22Rv1 (cell line): ENCODE results near the gene SH3TC1.

Experiments used
- H3K27ac ChIP-seq: fragments of 450-650 bp; 2 replicates; pipeline ENCODE4 v1.5.1; 2017
- ZFX ChIP-seq: fragments of 450-650 bp; IDR thresholded peaks from 2 replicates; pipeline ENCODE4 v1.6.1; 2017; ENCODE audit warnings: antibody characterized with exemption, borderline replicate concordance
- TF ChIP-seq, protein P1 (sequence below): fragments of 450-650 bp; IDR thresholded peaks from 2 replicates; pipeline ENCODE4 v1.5.1; 2017; ENCODE audit warnings: mild to moderate bottlenecking

The SH3TC1 gene

DNA sequence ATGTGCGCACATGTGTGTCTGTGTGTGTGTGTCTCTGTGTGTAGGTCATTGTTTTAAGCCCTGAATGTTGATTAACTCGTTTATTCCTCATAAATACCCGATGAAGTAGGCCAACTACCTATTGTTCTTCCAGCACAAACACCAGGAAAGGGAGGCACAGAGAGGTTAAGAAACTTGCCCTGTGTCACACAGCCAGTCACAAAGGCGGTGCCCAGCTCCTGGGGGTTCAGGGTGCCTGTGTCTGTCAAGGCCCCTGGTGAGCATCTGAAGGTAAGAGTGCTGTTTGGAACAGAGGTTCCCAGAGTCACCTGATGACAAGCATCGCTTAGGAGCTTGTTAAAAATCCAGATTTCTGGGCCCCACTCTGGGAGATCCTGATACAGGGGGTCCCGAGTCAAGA, 18.0 kb upstream of the SH3TC1 start:
- no peak overlapping the region for H3K27ac ChIP-seq
- no peak for TF ChIP-seq ZFX
- TF ChIP-seq, protein P1, sequence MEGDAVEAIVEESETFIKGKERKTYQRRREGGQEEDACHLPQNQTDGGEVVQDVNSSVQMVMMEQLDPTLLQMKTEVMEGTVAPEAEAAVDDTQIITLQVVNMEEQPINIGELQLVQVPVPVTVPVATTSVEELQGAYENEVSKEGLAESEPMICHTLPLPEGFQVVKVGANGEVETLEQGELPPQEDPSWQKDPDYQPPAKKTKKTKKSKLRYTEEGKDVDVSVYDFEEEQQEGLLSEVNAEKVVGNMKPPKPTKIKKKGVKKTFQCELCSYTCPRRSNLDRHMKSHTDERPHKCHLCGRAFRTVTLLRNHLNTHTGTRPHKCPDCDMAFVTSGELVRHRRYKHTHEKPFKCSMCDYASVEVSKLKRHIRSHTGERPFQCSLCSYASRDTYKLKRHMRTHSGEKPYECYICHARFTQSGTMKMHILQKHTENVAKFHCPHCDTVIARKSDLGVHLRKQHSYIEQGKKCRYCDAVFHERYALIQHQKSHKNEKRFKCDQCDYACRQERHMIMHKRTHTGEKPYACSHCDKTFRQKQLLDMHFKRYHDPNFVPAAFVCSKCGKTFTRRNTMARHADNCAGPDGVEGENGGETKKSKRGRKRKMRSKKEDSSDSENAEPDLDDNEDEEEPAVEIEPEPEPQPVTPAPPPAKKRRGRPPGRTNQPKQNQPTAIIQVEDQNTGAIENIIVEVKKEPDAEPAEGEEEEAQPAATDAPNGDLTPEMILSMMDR = no peak

- no peak overlapping the region for H3K27ac ChIP-seq
- no peak for TF ChIP-seq ZFX
- TF ChIP-seq, protein P1 = no peak
These were observed 17.2 kb upstream of the SH3TC1 start for GRCh38 chr4:8181844-8182243.

DNA sequence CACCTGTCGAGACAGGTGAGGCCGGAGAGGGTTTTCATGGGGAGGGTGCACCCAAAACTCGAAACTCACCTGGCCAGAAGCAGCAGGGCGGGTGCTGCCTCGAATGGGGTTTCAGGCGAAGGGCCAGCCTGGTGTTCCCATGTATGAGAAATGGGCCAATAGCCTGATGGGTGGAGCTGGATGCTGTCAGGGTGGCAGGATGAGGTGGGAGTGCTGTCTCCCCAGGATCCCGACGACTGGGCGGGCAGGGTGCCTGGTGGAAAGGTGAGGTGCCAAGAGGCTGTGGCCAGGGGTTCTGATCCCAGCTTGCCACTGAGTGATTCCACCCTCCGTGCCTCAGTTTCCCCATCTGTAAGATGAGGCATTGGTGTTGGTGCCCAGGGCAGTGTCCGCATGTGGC, 16.8 kb upstream of the SH3TC1 start:
- TF ChIP-seq, protein P1 = no peak
- no peak for TF ChIP-seq ZFX
- no peak overlapping the region for H3K27ac ChIP-seq

GRCh38 chr4:8182858-8183725, 16.0 kb upstream of the SH3TC1 start:
- H3K27ac ChIP-seq = no peak overlapping the region
- TF ChIP-seq, protein P1 = no peak
- TF ChIP-seq ZFX = no peak

GRCh38 chr4:8184061-8184460, 15.0 kb upstream of the SH3TC1 start:
- no peak overlapping the region for H3K27ac ChIP-seq

DNA sequence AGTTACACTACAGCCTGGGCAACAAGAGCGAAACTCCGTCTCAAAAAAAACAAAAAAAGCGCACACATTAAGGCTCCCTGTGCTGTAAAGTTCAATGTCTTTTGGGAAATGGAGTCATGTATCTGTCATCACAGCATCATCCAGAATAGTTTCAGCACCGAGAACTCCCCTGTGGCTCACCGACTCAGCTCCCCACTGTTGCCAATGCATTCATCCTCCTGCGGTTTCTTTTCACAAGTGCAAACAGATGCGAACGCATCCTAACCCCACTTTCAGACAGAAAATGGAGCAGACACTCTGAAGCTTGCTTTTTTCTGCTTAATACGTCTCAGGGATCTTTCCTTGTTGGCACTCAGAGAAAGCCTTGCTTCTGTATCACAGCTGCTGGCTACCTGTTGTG, 13.8 kb upstream of the SH3TC1 start:
- no peak overlapping the region for H3K27ac ChIP-seq
- TF ChIP-seq, protein P1 = no peak
- no peak for TF ChIP-seq ZFX

More at GRCh38 chr4:8184061-8184460, 15.0 kb upstream of the SH3TC1 start:
- no peak for TF ChIP-seq ZFX
- TF ChIP-seq, protein P1 = no peak

DNA sequence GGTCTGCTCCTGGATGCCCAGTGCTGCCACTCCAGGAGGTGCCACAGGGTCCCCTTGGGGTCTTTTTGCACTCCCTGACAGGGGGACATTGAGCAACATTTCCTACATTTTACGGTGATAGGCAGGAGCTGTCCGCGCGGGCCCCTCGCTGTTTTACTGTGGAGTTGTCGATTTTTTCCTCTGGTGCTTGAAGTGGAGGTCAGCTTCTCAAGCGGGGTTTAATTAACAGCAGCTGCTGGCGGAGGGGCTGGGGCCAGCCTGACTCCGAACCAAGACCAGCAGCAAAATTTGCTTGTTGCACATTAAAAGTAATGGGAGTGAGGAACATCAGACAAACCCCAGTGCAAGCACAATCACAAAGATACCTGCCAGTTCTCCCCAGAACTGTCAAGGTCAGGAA, 13.2 kb upstream of the SH3TC1 start:
- H3K27ac ChIP-seq = no peak overlapping the region
- TF ChIP-seq, protein P1 = no peak
- TF ChIP-seq ZFX = no peak
